ENCODE measurements around the gene APBA2.

DNA sequence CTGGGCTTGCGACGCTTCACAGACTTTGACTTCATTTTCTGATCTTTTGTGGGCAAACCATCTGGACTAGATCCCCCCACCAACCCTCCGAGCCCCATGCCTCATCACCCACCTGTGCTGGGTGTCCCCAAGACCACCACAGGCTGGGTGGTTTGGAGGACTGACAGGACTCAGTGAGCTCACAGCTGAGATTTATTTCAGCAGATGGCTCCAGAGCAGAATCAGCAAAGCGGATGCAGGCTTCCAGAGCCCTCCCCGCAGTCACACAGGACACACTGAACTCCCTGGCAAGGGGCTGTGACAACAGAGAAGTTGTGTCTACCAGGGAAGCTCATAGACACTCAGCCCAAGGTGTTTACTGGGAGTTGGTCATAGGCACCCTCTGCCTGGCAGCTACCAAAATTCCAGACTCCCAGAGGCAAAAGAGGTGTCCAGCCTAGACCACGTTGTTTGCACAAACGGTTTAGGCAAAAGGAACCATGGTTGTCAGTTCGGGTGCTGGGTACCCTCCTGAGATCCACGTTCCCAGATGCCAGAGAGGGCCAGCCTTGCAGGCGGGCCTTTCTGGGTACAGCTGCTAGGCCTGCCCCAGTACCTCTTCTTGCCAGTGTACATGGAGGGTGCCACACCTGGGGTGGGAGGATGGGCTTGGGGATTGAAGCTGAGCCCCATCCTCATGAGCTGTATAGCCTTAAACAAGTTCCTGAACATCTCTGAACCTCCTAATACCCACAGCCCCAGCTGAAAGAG is 213.5 kb downstream of the APBA2 start:
- TF ChIP-seq, protein P1, sequence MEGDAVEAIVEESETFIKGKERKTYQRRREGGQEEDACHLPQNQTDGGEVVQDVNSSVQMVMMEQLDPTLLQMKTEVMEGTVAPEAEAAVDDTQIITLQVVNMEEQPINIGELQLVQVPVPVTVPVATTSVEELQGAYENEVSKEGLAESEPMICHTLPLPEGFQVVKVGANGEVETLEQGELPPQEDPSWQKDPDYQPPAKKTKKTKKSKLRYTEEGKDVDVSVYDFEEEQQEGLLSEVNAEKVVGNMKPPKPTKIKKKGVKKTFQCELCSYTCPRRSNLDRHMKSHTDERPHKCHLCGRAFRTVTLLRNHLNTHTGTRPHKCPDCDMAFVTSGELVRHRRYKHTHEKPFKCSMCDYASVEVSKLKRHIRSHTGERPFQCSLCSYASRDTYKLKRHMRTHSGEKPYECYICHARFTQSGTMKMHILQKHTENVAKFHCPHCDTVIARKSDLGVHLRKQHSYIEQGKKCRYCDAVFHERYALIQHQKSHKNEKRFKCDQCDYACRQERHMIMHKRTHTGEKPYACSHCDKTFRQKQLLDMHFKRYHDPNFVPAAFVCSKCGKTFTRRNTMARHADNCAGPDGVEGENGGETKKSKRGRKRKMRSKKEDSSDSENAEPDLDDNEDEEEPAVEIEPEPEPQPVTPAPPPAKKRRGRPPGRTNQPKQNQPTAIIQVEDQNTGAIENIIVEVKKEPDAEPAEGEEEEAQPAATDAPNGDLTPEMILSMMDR (IDR thresholded peaks at IDR 0.05): no peak
- no peak for TF ChIP-seq POLR2A (IDR thresholded peaks at IDR 0.05)

Data from upper lobe of left lung (tissue), 4 donors.